Caki2 (cell line): ENCODE results near the gene TRMT10A. TPM values are rescaled to one million over a fixed set of nuclear protein-coding genes. Genes with fewer than 3 reads are reported as not detected.

Source experiments
- total RNA-seq: library from RNA; depleted of rRNA; stranded (reverse); fragments of >200 nt; shearing (Covaris generic); gene quantifications from 2 replicates; pipeline ENCODE4 v1.2.3, GENCODE V29; 2014; ENCODE audit warnings: low replicate concordance; rRNA removed

Gene TRMT10A
- total RNA-seq, 1 experiment from 2014 or later: 7.6 TPM

Other genes with a start within 250 kb of the TRMT10A start
- gene ADH1B, start 242.6 kb downstream of the TRMT10A start, total RNA-seq: not detected in 2 replicates
- not detected in 2 replicates for gene ADH1C, start 211.3 kb downstream of the TRMT10A start, total RNA-seq
- not detected in 2 replicates for gene ADH7, start 128.7 kb downstream of the TRMT10A start, total RNA-seq
- not detected in 2 replicates for gene C4orf17, start 53.0 kb downstream of the TRMT10A start, total RNA-seq
- 0.07 and 12.4 TPM in 2 replicates for gene MTTP, start 10.8 kb upstream of the TRMT10A start, total RNA-seq
- not detected in 2 replicates for gene C4orf54, start 93.8 kb upstream of the TRMT10A start, total RNA-seq